HG03460 (cell line): ENCODE data around the gene CPXM2.

Source experiments
- ATAC-seq: cut with Tn5 transposase; IDR thresholded peaks from one replicate; pipeline ENCODE4 v1.9.1; 2021; ENCODE audit not compliant: unreplicated experiment

The CPXM2 gene

DNA sequence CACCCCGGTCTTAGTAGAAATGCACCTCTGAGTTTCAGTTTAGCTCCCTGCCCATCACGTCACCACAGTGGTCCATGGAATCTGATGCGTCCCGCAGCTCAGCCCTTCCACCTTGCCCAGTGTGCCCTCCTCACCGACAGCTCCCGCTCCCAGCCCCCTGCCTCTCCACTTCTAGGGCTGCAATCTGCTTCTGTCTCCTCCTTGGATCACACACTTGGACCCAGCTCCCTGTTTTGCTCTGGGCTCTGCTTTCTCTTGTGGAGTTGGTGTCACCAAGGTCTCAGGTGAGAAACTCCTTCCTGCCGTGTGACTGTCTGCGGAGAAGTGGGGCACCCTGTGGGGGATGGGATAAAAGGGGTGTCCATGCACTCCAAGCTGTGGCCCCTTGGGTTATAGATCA is 187.5 kb downstream of the CPXM2 start:
- no peak for ATAC-seq

DNA sequence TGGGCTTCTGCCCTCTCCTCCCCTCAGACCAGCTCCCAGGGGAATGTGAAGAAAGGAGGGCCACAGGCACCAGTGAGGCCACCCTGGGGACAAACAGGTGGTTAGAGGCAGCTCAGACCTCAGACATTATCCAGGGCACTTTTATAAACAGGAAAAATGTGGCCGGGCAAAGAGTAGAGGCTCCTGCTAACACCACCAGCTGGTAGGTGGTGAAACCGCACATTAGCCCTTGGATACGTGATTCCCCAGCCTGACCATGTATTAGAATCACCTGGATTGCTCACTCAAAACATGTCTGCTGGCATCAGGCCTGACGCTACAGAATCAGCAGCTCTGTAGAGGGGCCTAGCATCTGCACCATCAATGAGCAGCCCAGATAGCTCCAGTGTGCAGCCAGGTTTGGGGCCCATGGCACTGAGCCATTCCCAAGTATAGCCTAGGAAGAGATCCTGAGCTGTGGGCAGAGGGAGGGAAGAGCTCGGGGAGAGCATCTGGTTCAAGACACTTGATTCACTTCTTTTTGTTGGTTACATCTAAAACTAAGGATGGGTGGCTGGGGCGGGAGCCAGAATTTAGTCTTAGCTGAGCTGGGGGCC is 188.3 kb downstream of the CPXM2 start:
- ATAC-seq: no peak
